ENCODE results near the gene SLC43A1.

DNA sequence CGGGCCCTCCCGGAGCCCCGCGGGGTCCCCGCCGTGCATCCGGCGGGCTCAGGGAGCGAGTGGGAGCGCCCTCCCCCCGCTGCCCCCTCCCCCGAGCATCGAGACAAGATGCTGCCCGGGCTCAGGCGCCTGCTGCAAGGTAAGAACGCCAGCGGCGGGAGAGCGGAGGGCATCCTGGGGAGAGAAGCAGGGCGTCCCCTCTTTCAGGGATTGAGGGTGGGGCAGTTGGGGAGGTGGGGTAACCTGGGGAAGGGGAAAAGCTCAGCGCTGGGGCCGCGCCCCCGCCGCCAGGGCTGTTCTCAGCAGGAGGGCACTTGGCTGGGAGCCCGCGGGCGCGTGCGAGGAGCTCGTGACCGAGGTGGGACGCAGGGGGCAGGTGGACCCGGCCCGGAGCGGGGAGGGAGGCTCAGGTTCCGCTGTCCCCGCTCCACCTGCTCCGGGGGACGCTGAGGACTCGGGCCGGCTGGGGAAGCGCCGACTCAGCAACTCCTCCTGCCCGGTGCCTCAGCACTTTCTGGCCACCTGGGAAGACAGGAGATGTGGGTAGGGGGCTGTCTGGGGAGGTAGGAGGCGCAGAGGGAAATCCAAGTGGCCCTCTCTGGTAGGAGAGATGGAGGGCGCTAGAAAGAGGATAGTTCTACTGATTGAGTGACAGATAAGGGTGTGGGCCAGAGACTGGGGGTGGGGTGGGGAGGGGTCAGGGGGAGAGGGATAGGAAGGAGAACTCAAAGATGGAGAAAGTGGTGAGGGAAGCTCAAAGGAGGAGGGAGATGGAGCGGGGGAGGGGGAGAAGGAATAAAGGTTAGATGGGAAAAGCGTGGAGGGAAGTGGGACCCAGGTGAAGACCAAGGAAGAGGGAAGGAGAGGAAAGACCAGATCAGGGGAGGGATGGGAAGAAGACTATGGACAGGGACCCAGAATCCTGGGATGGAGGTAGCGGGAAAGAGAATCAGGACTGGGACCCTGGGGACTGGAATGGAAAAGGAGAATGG is 54.4 kb downstream of the SLC43A1 start:
- no peak for TF ChIP-seq RCOR1 (IDR thresholded peaks at IDR 0.05; ENCODE audit: low read length)
- no peak for TF ChIP-seq GABPA (IDR thresholded peaks at IDR 0.05; ENCODE audit: low read depth)
- TF ChIP-seq, protein P1, sequence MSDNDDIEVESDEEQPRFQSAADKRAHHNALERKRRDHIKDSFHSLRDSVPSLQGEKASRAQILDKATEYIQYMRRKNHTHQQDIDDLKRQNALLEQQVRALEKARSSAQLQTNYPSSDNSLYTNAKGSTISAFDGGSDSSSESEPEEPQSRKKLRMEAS (IDR thresholded peaks at IDR 0.05; ENCODE audit: low read depth) = no peak
- no peak for TF ChIP-seq SMC3 (IDR thresholded peaks at IDR 0.05; ENCODE audit: low read depth, low read length)
- TF ChIP-seq, protein P2, sequence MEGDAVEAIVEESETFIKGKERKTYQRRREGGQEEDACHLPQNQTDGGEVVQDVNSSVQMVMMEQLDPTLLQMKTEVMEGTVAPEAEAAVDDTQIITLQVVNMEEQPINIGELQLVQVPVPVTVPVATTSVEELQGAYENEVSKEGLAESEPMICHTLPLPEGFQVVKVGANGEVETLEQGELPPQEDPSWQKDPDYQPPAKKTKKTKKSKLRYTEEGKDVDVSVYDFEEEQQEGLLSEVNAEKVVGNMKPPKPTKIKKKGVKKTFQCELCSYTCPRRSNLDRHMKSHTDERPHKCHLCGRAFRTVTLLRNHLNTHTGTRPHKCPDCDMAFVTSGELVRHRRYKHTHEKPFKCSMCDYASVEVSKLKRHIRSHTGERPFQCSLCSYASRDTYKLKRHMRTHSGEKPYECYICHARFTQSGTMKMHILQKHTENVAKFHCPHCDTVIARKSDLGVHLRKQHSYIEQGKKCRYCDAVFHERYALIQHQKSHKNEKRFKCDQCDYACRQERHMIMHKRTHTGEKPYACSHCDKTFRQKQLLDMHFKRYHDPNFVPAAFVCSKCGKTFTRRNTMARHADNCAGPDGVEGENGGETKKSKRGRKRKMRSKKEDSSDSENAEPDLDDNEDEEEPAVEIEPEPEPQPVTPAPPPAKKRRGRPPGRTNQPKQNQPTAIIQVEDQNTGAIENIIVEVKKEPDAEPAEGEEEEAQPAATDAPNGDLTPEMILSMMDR (IDR thresholded peaks at IDR 0.05) = no peak
- TF ChIP-seq, protein P3, sequence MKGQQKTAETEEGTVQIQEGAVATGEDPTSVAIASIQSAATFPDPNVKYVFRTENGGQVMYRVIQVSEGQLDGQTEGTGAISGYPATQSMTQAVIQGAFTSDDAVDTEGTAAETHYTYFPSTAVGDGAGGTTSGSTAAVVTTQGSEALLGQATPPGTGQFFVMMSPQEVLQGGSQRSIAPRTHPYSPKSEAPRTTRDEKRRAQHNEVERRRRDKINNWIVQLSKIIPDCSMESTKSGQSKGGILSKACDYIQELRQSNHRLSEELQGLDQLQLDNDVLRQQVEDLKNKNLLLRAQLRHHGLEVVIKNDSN (IDR thresholded peaks at IDR 0.05; ENCODE audit: borderline replicate concordance, low read depth) = no peak
- TF ChIP-seq MEF2A (IDR thresholded peaks at IDR 0.05; ENCODE audit: borderline replicate concordance, low read depth) = no peak
- TF ChIP-seq GATA2 (CRISPR knock-in tag; IDR thresholded peaks at IDR 0.05) = no peak
- no peak for TF ChIP-seq MXI1 (IDR thresholded peaks at IDR 0.05; ENCODE audit: low read depth, low read length)
- TF ChIP-seq POLR2AphosphoS5 (IDR thresholded peaks at IDR 0.05; ENCODE audit: low read depth, low read length) = no peak

Measured in SK-N-SH (cell line).